Activated gamma-delta T cell treated with anti-CD3 and anti-CD28 coated beads, Interleukin-2, amount 50 U/mL, for 16 hours (primary cell): ENCODE data around the gene UNC13D.

Experiments
- DNase-seq: peaks from one replicate; pipeline ENCODE4 v3.0.0-alpha.2; 2020; ENCODE audit warnings: low read depth

Gene UNC13D

DNA sequence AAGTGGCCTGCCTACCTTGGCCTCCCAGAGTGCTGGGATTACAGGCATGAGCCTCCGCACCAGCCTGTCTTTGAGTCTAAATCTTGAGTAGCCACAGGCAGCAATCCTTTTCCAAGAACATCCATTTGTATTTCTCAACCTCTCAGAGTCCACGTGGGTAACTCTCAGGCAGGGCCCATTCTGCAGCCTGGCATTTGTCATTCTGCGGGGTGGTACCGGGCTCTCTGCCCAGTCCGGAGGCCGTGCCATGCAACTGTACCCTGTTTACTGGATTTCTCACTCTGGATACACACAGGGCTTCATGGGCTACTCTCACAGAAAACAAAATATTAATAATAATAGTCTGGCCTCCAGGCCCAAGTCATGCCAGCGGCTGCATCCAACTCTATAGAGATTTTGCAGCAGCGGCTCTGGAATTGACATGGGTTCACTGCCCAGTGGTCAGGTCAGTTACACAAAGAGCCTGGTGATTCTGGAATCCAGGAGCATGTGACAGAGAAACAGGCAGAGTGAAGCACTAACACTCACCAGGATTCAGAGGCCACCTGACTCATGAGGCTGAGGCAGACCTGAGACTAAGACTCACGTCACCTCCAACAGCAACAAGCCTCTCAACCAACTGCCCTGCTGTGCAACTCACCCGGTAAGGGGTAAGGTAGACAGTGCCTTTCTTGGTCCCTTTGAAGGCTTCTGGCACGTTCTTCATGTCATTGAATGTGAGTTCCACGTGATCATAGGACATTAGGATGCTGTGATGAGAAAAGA lies 6.9 kb upstream of the UNC13D start:
- DNase-seq: no peak

DNA sequence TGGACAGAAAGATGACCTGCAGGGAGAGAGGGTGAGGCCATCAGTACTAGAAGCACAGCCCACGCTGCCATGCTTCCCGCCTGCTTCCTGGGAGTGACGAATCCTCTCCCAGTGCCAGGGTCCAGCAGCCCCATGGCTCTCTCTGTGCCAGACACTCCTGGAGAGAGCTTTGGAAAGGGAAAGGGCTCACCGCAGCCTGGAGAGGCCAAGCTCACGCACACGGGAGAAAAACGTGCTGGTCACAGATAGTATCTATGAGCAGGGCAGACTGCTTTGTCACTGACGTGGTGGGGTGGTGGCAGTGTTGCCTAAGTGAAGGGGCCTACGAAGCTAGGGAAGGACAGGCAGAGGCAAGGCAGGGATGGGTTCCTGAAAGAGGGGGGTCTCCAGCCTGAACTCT lies 5.5 kb upstream of the UNC13D start:
- DNase-seq: no peak

DNA sequence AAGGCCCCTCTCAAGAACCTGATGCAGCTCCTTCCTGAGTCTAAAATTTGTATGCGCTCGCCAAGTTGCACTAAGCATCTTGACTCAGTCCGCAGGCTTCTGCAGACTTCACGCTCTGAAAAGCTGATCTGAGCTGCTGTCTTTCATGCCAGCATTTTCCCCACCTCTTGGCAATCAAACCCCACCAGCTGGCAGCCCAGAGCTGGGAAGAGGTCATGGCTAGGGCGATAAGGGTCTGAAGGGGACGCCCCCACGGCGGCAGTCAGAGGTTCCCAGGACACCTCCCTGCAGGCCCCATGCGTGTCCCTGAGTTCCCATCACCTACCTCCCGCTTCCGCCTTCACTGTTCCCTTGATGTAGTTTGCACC lies 5.1 kb upstream of the UNC13D start:
- DNase-seq: no peak

DNA sequence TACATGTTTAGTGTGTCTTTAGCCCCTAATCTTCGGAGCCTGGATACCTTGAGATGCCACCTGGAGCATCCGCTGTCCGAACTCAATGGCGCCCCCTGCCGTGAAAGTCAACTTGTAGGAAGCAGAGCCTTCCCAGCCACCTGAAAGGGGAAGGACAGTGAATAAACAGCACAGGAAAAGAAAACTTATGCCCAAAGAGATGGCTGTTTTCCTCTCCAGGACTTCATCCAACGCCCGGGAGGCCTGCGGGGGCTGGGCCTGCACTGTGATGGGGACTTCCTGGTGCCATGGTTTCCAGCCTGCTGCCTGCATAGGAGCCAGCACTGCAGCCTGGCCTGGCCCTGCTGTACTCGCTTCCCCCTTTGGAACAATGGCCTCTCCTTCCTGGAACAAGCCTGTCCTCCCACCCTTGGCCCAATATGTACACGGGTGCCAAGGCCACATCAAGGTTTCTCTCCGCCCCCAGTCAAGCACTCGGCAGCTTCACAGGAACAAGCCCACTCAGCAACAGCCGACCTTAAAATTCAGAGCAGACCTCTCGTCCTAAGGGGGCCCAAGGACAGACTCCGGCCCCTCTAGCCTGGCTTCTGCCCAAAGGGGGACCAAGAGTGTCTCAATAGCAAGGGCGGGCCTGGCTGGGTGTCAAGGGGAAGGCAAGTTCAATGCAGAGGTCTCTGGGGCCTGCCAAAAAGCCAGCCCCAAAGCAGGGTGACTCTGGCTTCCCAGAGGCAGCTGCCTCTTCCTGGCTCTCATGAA lies 4.5 kb upstream of the UNC13D start:
- DNase-seq: peak; percentile 71

DNA sequence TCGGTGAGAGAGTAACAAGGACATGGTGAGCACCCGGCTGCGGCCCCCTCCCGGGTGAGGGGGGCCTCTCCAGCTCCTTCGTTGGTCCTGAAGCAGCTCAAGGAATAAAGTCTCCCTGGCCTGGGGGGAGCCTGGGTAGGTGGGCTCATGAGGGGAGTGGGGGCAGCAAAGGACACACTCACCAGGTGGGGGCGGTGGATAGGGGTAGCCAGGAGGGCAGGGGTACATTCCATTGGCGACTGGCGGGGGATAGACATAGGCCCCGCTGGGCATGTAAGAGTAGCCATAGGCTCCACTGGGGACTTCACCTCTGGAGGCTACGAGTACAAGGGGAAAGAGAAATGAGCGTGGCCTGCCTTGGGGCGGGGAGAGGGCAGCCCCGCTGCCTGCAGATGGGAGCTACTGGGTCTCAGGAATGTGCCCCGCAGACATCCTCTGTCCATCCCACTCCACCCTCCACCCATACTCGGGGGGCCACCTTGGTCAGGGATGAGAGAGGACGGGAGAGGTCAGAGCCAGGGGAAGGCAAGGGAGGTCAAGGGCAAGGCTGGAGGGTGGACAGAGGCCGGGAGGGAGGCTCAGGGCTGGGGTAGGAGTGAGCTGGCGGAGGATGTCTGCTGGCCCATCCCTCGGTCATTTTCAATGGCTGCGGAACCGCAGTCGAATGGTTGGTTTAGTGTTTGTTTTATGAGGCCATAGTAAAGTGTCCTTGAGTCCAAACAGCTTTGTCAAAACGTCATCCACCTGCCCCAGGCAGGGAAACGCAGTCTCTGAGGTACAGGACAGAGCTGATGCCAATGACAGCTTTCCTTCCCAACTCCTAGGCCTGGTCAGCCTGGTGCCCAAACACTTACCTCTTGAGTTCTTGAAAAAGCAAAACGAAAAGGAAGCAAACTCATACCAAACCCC lies 3.7 kb upstream of the UNC13D start:
- no peak for DNase-seq

DNA sequence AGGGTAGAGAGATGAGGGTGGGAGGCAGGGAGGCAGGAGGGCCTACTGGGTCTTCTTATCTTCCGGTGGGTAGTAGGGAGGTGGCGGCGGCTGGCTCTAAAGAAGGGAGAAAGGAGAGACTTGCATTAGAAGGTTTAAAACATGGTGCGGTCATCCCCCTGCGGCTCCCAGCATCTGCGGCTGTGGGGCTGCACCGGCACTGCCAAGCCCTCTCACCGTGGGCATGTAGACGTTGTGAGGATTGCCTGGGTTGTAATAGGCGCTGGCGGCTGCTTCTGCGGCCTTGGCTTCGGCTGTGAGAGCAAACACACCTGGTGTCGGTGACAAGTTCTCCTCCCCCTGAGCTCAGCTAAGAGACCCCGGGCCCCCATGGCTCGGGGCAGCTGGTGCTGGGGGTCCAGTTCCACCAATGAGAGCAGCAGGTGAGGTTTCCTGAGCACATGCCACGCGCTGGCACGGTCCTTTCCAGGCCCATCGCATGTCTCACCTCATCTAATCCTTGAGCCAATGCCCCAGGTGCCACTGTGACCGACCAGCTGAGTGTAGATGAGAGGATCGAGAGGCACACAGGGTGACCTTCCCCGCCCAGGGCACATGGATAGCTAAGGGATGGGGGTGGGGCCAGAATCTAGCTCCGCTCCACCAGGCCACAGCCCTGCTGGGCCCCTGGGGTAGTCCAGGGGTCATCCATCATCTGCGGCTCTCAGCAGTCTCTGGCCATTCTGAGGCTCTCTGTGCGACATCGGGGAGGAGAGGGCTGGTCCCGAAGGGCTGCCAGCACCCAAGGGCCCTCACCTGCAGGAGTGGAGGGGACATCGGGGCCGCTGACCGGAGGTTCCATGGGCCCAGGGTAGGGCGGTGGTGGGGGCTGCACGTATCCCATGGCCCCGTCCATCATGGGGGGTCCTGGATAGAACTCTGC lies 2.7 kb upstream of the UNC13D start:
- DNase-seq: no peak

DNA sequence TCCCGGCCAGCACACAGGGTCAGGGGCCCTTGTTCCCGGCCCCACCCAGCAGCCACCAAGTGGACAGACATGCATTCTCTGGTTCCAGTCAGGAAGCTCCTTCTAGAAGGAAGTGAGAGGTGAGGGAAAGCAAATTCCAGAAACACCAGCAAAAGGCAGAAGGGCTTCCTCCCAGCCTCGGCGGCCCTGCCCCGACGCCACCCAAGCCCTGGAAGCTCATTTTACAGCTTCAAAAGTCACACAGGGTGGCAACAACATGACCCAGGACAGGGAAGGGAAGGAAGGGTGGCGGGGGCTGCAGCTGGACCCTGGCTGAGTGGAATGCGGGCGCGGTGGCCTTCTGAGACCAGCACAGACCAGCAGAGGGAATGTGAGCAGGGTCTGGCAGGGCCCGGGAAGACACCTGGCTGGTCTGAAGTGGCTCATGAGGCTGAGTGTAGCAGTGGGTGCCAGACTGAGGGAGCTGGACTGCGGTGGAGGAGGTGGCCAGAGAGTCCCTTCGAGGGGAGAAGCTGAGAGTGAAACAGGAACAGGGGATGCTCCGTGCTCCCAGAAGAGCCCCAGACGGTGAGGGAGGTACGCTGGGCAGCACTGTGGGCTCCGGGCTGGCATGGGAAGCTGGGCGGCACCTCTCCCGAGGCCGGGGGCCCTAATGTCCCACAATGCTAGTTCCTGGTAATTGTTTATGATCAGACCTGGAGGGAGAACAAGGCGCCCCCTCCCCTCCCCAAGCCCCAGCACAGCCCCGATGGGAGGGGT lies 1.9 kb upstream of the UNC13D start:
- DNase-seq: no peak

DNA sequence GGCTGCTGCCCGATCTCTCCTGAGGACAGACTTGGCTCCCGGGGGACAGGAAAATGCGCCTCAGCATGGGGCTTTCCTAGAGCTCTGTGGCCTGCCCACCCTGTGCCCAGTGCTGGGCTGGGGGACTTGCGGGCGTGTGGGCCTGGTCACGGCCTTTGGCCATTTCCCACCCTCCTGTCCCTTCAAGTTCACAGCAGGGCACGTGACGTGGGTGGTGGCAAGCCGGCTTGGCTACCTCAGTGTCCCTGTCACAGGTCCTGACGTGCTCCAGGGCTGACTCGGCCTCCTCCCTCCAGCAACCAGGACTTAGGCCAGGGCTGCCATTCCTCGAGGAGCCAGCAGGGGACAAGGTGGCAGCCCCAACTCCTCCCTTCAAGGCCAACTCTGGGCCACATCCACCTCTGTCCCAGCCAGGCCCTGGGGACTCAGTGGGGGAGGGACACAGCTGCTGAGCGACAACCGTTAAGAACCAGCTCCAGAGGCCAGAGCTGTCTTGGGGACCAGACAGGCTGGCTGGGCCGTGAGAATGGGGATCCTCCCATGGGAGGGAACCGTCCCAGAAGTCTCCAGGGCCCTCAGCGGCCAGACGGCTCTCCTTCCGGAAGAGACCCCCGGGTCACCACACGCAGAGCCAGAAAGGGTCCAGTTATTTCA lies 981 bp upstream of the UNC13D start:
- DNase-seq: peak; percentile 39

DNA sequence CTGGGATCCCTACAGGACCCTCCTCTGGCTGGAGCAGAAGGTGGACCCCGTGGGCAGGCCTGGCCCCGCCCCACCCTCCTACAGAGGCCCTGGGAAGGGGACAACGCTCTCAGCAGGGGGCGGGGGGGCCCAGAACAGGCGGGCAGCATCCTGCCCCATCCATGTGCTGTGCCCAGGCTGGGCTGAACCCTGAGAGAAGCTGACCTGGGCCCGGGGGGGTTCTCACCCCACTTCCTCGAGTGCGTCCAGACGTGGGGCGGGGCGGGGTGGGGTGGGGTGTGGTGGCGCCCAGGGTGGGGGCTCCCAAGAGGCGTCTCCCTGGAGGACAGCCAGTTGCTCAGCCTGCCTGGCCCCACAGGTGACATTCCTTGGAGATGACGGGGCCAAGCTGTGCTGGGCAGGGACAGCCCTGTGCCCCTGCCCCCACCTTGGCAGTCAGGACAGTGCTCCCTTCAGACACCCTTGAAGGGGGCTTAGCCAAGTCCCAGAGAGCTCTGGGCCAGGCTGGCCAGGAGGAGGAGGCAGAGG lies 390 bp upstream of the UNC13D start:
- DNase-seq: no peak

DNA sequence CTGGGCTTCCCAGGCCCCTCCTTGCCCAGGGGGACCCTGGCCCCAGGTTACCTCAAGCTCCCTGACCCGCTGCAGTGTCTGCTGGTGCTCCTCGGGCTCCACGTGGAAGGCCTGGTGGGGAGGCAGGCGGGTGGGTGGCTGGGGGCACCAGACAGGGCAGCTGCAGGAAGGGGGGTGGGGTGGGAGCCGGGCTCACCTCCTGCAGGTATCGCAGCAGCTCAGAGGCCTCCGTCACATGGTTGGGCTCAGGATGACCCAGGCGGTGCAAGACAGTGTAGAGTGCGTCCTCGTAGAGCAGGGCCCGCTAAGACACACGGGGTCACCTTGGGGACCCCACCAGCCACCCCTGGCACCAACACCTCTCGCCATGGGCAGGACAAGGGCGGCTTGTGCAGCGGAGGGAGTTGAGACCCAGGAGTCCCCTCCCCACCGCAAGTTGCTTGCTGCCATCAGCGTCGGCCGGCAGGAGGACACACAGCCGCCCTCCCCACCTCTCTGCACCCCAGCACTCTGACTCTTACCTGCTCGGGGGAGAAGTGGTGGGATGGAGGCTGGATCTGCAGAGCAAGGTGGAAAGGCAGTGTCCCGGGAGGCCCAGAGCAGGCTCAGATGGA lies 1.1 kb downstream of the UNC13D start:
- DNase-seq: no peak

DNA sequence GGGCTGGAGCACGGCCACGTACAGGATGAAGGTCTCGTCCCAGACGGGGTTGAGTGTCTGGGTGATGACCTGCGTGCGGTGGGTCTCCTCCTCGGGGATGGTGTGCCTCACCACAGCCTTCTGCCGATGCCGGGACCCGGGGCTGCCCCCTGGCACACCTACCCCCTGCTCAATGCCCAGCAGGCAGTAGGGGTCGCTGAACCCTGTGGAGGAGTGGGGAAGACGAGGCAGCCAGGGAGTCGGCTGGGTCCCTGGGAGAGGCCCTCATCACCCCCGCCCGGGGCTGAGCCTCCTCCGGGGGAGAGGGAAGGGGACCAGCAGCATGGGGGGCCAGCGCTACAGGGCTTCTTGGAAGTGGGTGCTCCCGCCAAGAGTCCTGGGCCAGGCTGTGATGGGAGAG lies 1.8 kb downstream of the UNC13D start:
- DNase-seq: no peak

DNA sequence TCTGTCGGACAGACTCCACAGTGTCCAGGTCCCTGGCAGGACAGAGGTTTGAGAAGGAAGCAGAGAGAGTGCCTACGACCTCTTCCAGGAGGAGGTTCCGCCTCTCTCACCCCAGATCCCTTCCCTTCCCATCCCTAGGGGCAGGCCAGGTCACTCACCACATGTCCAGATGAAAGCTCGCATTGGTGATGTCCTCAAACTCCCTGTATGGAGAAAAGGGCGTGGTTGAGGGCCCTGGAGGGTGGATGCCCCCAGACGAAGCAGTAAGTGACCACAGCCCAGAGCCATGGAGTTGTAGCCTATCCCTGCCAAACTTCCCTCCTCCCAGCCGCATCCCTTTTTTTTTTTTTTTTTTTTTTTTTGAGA lies 3.4 kb downstream of the UNC13D start:
- DNase-seq: no peak

DNA sequence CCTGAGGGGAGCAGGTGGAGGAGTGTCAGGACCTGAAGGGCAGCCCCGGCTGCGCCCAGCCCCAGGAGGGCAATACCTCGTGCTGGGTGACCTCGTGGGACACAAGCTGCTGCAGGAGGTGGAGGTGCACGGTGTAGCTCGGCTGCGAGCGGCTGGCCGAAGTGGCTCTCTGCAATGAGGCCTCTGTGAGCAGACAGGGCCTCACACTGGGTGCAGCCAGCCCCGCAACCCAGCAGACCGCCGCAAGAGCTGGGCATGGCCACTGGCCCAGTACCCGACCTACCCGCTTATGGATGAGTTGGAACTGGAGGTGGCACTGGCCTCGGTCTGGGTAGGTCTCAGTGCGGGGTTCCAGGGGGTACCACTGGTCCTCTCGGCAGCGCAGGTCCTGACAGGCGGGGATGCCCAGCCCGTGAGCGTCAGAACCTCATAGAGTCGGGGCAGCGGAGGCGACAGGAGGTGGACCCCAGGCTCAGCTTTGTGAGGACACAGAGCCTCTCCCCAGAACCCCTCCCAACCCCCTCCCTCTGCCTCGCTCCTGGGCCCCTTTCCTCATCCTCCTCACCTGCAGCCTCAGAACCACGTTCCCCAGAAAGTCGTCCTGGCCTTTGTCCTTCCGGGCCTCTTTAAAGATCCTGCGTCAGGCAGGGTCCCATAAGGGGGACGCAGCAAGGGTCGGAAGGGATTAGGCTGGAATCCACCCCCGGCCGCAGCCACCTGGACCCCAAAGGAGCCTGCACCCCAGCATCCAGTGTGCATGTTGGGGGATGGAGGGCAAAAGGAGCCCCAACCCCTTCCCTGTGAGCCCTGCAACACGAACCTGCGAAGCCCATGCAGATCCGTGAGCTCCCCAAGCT lies 4.0 kb downstream of the UNC13D start:
- DNase-seq: no peak

DNA sequence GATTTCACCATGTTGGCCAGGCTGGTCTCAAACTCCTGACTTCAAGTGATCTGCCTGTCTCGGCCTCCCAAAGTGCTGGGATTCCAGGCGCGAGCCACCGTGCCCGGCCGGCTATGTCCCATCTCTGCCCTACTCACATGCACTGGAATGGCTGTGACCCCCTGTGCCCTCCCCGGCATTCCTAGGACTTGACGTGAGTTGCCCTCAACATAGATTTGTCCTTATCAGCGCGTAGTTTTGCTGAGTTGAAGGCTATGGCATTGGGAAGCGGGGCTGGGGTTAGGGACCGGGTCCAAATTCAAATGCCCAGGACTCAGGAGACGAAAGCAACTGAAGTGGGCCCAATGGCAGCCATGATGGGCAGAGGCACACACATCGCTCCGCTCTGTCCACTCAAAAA lies 5.8 kb downstream of the UNC13D start:
- DNase-seq: no peak

DNA sequence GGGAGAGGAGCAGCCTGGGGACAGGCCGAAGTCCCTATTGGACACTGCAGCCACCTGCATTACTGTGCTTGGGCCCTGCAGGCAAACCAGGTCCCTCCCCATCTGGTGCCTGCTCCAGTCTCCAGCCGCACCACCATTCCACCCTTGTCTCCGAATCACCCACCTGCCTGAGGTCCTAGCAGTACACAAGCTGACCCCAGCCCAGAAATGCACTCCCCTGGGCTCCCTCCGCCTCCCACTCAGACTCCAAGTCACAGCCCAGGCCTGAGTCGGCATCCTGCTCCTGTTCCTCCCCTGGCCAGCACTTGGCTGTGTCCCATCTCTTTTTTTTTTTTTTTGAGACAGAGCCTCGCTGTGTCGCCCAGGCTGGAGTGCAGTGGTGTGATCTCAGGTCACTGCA lies 6.3 kb downstream of the UNC13D start:
- DNase-seq: no peak

DNA sequence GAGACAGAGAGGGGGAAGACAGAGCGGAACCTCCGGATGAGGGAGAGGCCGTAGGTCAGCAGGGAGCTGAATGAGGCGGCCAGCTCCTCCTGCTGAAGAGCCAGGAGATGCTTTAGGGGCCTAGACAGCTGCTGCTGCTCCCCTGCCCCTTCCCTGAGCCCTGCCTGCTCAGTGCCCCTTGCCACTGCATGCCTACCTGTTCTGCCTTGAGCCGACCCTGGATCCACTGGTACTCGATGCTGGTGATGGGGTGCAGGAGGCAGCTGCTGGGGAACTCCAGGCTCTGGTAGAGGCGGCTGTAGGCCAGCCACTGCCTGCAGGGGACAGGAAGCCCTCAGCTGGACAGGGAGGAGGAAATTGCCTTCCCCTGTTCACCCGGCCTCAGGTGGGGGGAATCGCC lies 7.6 kb downstream of the UNC13D start:
- no peak for DNase-seq

DNA sequence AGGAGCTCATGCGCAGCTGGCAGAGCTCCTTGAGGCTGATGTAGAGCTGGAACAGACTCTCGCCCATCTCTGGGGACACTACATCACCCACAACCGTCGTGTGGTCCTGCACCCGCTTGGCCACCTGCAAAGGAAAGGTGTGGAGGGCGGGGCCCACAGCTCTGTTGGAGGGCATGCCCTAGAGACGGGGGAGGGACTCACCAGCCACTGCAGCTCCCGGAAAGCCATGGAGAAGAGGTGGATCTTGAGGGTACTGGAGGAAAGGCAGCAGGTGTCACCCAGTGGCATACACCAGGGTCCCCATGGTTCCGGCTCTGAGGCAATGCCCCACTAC lies 8.6 kb downstream of the UNC13D start:
- no peak for DNase-seq

DNA sequence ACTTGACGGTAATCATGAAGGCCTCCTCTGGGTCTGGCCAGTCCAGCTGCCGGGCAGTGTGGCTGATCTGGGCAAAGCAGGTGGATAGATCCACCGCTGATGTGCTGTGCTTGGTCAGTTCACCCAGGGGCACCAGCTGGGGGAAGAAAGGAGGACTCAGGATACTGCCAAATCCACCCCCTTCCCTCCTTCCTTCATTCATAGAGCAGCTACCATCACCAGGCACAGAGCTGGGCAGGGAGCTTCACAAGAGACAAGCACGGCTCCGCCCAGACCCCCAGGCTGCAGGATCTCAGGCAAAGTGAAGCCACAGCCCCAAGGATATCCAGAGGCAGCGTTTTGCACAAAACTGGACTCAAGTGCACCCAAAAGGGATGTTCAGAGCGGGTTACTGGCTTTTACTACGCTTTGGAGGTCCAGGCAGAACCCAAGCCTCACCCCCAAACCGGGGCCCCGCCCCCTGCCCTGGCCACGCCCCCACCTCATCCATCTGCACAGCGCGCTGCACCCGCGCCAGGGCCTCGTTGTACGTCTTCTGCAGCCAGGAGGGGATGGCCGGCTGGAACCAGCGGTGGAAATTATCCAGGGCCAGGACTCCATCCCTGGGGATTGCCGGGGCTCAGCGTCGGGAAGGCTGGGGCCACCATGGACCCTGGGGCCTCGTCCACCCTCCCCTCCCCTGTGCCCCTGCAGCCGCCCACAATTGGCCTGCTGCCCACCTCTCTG lies 9.1 kb downstream of the UNC13D start:
- DNase-seq: no peak
